K562 (cell line): ENCODE data around the gene AKAP10. TPM values are rescaled to one million over a fixed set of nuclear protein-coding genes. Genes with fewer than 3 reads are reported as not detected.

Source experiments
- CHAMP1 ChIP-seq: fragments of 450-650 bp; IDR thresholded peaks from 2 replicates; pipeline ENCODE4 v1.6.1; 2016; ENCODE audit warnings: mild to moderate bottlenecking
- ELK1 ChIP-seq: sonication (generic); formaldehyde crosslinking; IDR thresholded peaks from 2 replicates; pipeline ENCODE4 v1.8.1; 2022; ENCODE audit warnings: missing genetic modification reagents
- ETS1 ChIP-seq: conservative IDR thresholded peaks from 2 replicates; pipeline ENCODE4 v1.6.1; 2011; ENCODE audit warnings: low read depth, mild to moderate bottlenecking, low read length; ENCODE audit not compliant: control insufficient read depth
- FOXA1 ChIP-seq: fragments of 450-650 bp; IDR thresholded peaks from 2 replicates; pipeline ENCODE4 v1.6.1; 2016; ENCODE audit warnings: mild to moderate bottlenecking, borderline replicate concordance
- HDAC1 ChIP-seq, 2 experiments: fragments of 450-650 bp; IDR thresholded peaks; 2 replicates each; pipeline ENCODE4 v1.6.1; 2016 to 2017; ENCODE audit warnings: inconsistent platforms in 1 of 2, mild to moderate bottlenecking in 1 of 2, moderate library complexity in 1 of 2
- PHB2 ChIP-seq: fragments of 450-650 bp; IDR thresholded peaks from 2 replicates; pipeline ENCODE4 v1.6.1; 2017; ENCODE audit warnings: low read depth
- REST ChIP-seq, 2 experiments: fragments of 450-650 bp; formaldehyde crosslinking in 1 of 2; IDR thresholded peaks; 2 replicates each; pipeline versions ENCODE4 v1.4.0 to v1.6.1; 2014 to 2020; ENCODE audit warnings: mild to moderate bottlenecking in 2 of 2, borderline replicate concordance in 1 of 2, low read depth in 1 of 2
- polyA plus RNA-seq, 8 experiments: library from polyadenylated mRNA; depleted of rRNA in 4 of 8; stranded (reverse) in 5 of 8; unstranded in 3 of 8; fragments of >200 nt; fragmentation: Nextera tagmentation in 2 of 8; fragmentation: Illumina TruSeq in 1 of 8; extraction: Ambion mirVana in 2 of 8; extraction: Trizol in 1 of 8; gene quantifications; 2 replicates each; pipeline versions ENCODE4 v1.2.1 to v1.2.3, GENCODE V29; 2011 to 2014; ENCODE audit warnings: inconsistent platforms in 1 of 8, missing spikeins in 1 of 8
- total RNA-seq, 7 experiments: library from RNA; depleted of rRNA in 6 of 7; stranded (reverse); fragments of >200 nt in 6 of 7; fragmentation: Illumina TruSeq in 2 of 7; extraction: Trizol in 2 of 7; gene quantifications; 2 replicates each; pipeline versions ENCODE4 v1.2.1 to v1.2.3, GENCODE V29; 2011 to 2021; ENCODE audit warnings: low replicate concordance in 1 of 7

Gene AKAP10
- total and polyA plus RNA-seq, 9 of the 15 experiments (the other 6 are each of a cell fraction or from before 2014, with no cell fraction given), result 4.0 to 20.3 (median 8.2) TPM

GRCh38 chr17:19977293-19978208 lies at the start of gene AKAP10 (continued):
- TF ChIP-seq CHAMP1 (no peak), FOXA1 (no peak), HDAC1 (IDR thresholded peaks at IDR 0.05) (peak in 1 of 2 experiments; percentile 43; a peak in 1 of 4 replicates), ETS1 (no peak), PHB2 (no peak), REST (IDR thresholded peaks at IDR 0.05; ENCODE audit: borderline replicate concordance) (peak; percentile 34; the same call in 1 of the 2 replicates), REST (CRISPR knock-in tag; IDR thresholded peaks at IDR 0.05; ENCODE audit: low read depth) (no peak), ELK1 (CRISPR knock-in tag) (no peak)
